Measurements from ENCODE around the gene DLX1.

DNA sequence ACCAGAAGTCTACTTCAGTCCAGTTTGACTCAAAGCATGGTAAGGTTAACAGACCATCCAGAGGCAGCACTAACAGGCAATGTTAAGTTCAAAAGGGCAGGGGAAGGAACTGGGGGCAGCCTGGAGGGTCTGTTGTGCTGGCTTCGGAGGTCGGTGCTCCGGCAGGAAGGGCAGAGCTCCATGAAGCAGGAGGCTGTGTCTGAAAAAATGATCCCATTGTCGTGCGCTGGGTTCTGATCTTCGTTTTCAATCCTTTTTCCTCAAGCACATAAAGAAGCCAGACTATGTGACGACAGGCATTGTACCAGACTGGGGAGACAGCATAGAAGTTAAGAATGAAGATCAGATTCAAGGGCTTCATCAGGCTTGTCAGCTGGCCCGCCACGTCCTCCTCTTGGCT lies 21.9 kb upstream of the DLX1 start:
- TF ChIP-seq, protein P1, sequence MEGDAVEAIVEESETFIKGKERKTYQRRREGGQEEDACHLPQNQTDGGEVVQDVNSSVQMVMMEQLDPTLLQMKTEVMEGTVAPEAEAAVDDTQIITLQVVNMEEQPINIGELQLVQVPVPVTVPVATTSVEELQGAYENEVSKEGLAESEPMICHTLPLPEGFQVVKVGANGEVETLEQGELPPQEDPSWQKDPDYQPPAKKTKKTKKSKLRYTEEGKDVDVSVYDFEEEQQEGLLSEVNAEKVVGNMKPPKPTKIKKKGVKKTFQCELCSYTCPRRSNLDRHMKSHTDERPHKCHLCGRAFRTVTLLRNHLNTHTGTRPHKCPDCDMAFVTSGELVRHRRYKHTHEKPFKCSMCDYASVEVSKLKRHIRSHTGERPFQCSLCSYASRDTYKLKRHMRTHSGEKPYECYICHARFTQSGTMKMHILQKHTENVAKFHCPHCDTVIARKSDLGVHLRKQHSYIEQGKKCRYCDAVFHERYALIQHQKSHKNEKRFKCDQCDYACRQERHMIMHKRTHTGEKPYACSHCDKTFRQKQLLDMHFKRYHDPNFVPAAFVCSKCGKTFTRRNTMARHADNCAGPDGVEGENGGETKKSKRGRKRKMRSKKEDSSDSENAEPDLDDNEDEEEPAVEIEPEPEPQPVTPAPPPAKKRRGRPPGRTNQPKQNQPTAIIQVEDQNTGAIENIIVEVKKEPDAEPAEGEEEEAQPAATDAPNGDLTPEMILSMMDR (IDR thresholded peaks at IDR 0.05): no peak
- TF ChIP-seq POLR2A (IDR thresholded peaks at IDR 0.05): no peak

All from testis (tissue), 2 donors.